ENCODE measurements around the gene ABI3.
"Not testable (repeated sequence)": the region's sequence is repeated elsewhere in the genome, so short reads cannot be mapped to it uniquely, and the experiment has no call there.

Gene ABI3

GRCh38 chr17:49210158-49211029, at the start of gene ABI3, which contains the start of gene GNGT2:
ABI3 (plus strand) TSS chr17:49210707; CDS start chr17:49210725, 18 bp downstream.
GNGT2 (minus strand) TSS chr17:49210574; CDS start chr17:49207422, 3,152 bp downstream.
- peak; percentile 64 to 73 for DNase-seq

- DNase-seq, result no peak
Measured at GRCh38 chr17:49162866-49163265, 47.6 kb upstream of the ABI3 start.

- DNase-seq, result no peak
Measured at GRCh38 chr17:49165143-49165542, 45.4 kb upstream of the ABI3 start.

- no peak for DNase-seq
Measured at GRCh38 chr17:49168706-49169105, 41.8 kb upstream of the ABI3 start.

- no peak for DNase-seq
Measured at GRCh38 chr17:49170216-49170615, 40.3 kb upstream of the ABI3 start.

- DNase-seq, result not testable (repeated sequence)
Measured at GRCh38 chr17:49170711-49171110, 39.8 kb upstream of the ABI3 start.

DNA sequence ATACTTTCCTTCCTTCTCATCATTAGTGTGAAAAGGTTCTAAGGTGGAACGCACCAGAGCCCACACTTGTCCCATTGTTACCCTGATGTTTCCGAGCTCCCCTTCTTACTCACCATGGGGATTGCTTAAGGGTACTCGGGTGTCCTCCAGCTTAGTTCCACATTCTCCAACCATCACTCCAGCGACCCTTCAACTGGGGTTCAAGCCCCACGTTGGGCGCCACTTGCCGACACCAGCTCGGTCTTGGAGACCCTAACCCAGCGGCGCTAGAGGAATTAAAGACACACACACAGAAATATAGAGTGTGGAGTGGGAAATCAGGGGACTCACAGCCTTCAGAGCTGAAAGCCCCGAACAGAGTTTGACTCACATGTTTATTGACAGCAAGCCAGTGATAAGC, 34.5 kb upstream of the ABI3 start:
- not testable (repeated sequence) for DNase-seq

DNA sequence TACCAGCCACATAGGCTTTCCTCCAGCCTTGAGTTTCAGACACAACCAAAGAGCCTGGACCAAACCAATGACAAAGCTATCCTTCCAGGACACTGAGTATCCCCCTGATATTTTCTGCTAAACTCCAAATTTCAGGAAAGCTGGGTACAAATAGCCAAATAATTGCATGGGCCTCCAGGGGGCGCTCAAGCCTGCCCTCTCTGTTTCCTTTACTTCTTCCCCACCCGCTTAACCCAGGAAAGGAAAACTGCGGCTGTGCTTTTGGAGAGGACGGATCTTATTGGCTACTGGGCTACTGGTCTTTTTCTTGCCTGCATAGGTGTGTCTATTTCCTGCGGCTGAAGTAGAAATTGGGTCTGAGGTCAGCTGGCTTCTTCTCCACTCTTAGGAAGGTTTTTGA, 30.2 kb upstream of the ABI3 start:
- DNase-seq, result peak; percentile 49 to 69

DNA sequence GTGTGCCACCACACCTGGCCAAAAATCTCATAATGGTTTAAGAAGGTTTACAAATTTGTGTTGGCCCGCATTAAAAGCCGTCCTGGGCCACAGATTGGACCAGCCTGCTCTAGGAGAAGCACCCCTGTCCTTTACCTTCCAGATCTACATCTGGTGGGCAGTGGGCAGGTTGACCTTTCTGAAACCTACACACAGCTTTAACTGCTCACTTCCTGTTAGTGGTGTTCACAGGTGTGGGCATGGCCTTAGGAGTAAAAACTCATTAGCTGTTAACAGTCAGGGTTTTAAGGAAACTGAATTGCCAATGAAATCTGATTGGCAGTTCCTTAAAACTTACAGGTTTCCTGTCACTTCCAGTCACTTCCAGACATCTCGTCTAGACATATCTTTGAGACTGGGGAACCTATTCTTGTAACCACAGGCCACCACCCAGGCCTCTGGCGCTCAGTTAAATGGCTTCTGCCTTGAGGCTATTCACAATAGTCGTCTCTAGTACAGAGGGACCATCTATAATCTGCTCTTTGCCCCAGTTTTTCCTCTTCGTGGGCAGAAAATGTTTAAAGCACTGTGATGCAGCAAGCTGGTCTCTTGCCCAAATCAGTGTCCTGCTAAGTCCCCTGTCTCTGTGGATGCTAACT, 29.4 kb upstream of the ABI3 start:
- no peak for DNase-seq

GRCh38 chr17:49183341-49183740, 27.2 kb upstream of the ABI3 start:
- no peak for DNase-seq

DNA sequence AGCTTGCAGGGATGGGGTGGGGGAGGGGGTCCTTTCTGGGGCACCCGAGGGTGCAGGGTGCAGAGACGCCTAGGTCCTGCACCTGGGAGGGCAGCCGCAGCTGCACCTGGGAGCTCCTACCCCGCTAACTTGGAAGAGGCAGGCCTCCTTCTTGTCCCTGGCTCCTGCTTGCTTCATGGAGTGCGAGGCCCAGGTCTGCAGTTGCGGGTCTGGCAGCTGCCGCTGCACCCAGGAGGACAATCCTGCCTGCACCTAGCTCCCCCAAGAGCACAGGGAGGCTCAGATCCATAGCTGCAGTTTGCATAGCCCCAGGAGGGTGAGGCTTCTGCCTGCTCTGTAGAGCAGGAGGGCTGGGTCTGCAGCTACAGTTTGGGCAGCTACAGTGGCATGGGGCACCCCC, 26.7 kb upstream of the ABI3 start:
- DNase-seq, result no peak

DNA sequence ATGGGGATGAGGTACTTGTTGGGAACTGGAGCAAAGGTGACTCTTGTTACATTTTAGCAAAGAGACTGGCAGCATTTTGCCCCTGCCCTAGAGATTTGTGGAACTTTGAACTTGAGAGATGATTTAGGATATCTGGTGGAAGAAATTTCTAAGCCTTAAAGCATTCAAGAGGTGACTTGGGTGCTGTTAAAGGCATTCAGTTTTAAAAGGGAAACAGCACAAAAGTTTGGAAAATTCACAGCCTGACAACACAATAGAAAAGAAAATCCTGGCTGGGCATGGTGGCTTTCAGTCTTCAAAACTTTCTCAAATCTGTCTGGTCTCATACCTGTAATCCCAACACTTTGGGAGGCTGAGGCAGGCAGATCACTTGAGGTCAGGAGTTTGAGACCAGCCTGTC, 26.0 kb upstream of the ABI3 start:
- DNase-seq, result not testable (repeated sequence)

- not testable (repeated sequence) for DNase-seq
Measured at GRCh38 chr17:49185381-49185780, 25.1 kb upstream of the ABI3 start.

DNA sequence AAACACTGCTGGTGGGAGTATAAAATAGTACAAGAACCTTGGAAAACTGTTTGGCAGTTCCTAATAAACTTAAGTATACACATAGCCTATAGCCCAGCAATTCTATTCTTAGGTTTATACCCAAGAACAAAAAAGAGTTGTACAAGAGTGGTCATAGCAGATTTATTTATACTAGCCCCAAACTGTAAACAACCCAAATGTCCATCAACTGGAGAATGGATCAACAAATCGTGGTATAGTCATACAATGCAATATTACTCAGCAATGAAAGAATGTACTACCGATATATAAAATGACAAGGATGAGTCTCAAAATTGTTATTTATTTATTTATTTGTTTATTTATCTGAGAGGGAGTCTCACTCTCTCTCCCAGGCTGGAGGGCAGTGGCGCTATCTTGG, 23.2 kb upstream of the ABI3 start:
- no peak for DNase-seq

DNA sequence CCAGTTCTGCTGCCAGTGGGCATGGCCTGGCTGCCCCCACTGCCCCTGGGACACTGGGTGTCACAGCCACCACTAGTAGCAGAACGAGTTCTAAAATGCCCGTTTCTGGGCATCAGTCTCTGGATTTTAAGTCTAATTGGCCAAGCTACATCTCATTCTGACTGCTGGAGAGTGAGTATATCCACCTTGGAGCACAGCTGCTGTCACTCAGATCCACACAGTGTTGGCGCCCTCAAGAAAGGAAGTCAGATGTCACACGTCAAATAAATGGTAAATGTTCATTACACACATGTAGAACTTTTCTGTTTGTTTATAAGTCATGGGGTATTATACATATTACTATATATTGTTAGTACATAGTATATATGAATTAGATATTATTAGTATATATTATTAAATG, 19.6 kb upstream of the ABI3 start:
- no peak for DNase-seq

- no peak for DNase-seq
Measured at GRCh38 chr17:49191409-49191916, 19.0 kb upstream of the ABI3 start.

DNA sequence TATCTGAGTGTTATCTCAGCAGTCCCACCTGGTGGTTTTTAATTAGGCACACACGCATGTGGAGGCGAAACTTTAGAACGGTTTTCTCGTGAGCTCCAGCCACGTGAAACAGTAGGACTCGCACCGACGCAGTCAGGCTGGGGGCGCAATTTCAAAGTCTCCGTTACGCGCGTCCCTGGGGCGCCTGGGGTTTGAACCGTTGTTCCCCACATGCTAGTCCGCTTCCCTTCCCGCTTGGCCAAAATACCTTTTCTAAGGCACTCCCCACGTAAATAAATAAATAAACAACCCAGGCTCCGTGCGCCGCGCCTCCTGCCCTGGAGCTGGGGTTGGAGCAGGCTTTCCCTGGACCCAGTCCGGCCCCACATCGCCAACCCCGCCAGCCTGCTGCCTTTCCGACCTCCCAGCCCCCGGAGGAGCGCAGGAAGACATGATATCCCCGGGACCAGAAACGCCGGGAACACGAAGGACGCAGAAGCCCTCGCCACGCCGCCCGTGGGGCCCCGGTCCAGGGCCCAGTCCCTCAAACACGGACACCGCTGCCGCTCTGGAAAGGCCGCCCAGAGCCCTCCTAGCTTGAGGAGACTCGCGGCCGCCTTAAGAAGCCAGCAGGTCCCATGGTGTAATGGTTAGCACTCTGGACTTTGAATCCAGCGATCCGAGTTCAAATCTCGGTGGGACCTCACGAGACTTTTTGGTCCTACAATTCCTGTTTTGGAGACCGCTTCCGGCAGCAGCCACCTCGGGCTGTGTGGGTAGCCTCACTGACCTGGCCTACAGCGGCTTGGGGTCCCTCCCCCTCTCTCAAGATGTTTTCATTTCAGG, 18.4 kb upstream of the ABI3 start:
- DNase-seq, result peak; percentile 89 to 91

GRCh38 chr17:49193513-49194296, 16.8 kb upstream of the ABI3 start:
- peak; percentile 39 to 45 for DNase-seq

DNA sequence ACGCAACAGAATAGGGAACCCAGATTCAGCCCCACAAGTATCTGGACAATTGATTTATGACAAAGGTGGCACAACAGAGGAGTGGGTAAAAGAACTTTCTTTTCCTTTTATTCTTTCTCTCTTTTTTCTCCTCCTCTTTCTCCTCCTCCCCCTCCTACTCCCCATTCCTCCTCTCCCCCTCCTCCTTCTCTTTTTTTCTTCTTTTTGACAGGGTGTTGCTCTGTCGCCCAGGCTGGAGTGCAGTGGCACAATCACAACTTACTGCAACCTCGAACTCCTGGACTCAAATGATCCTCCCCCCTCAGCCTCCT, 16.3 kb upstream of the ABI3 start:
- DNase-seq, result no peak

- no peak for DNase-seq
Measured at GRCh38 chr17:49195751-49196150, 14.8 kb upstream of the ABI3 start.

- no peak for DNase-seq
Measured at GRCh38 chr17:49196520-49196919, 14.0 kb upstream of the ABI3 start.

DNA sequence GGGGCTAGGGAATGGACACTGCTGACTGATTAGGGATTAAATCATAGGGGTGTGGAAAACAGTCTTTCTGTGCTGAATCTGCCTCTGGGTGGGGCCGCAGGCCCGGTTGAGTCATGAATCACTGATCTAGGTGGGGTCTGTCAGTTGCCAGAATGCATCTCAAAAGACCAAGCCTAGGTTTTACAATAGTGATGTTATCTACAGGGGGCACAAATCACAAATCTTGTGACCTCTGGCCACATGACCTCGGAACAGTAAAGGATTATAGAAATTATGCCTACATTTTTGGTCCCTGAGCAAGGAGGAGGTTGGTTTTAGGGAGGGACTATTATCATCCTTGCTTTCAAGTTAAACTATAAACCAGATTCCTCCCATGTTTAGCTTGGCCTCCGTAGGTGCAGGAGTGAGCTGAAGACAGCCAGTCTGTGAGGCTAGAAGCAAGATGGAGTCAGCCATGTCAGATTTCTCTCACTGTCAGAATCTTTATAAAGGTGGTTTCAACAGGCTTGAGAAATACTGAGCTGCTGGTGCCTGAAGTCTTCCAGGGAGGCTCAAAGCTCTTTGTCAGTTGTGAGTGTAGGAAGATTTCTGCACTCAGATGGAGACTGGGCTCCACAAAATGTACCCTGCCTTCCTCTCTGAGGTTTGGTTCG, 13.0 kb upstream of the ABI3 start:
- no peak for DNase-seq
